SK-N-SH treated with all-trans-retinoic acid at 6 μM for 48 hours (cell line): Measurements from ENCODE around the gene COL6A5.

ENCODE experiments used
- ATAC-seq: fragments of 200-7000 bp; cut with Tn5 transposase; 3 replicates; pipeline ENCODE4 v1.9.1; 2020; ENCODE audit warnings: mild to moderate bottlenecking, moderate library complexity
- ARNTL ChIP-seq: fragments of 450-650 bp; formaldehyde crosslinking; IDR thresholded peaks from 2 replicates; pipeline ENCODE4 v1.5.0; 2020; ENCODE audit warnings: low read depth, mild to moderate bottlenecking, moderate library complexity, borderline replicate concordance
- BACH2 ChIP-seq: fragments of 250-450 bp; sonication (Bioruptor Pico); IDR thresholded peaks from 2 replicates; pipeline ENCODE4 v1.9.0; 2021; ENCODE audit warnings: mild to moderate bottlenecking, borderline replicate concordance
- CREB5 ChIP-seq: fragments of 250-450 bp; sonication (Bioruptor Pico); IDR thresholded peaks from 2 replicates; pipeline ENCODE4 v1.5.1; 2020; ENCODE audit warnings: low read depth, mild to moderate bottlenecking, moderate library complexity
- CSRNP3 ChIP-seq: fragments of 250-450 bp; sonication (Bioruptor Pico); IDR thresholded peaks from 2 replicates; pipeline ENCODE4 v1.5.1; 2021; ENCODE audit warnings: mild to moderate bottlenecking, moderate library complexity
- ESRRG ChIP-seq: fragments of 250-450 bp; sonication (Bioruptor Pico); IDR thresholded peaks from 2 replicates; pipeline ENCODE4 v1.6.1; 2021; ENCODE audit warnings: mild to moderate bottlenecking
- GLIS3 ChIP-seq: fragments of 250-450 bp; sonication (Bioruptor Pico); IDR thresholded peaks from 2 replicates; pipeline ENCODE4 v1.5.0; 2020; ENCODE audit warnings: mild to moderate bottlenecking, moderate library complexity
- ISL1 ChIP-seq: fragments of 250-450 bp; sonication (Bioruptor Pico); IDR thresholded peaks from 2 replicates; pipeline ENCODE4 v2.1.2; 2022; ENCODE audit warnings: mild to moderate bottlenecking, moderate library complexity
- OSR1 ChIP-seq: fragments of 250-450 bp; sonication (Bioruptor Pico); IDR thresholded peaks from 2 replicates; pipeline ENCODE4 v1.8.0; 2022; ENCODE audit warnings: moderate library complexity, mild to moderate bottlenecking, inconsistent platforms
- PATZ1 ChIP-seq: fragments of 250-450 bp; sonication (Bioruptor Pico); IDR thresholded peaks from 2 replicates; pipeline ENCODE4 v1.8.0; 2020; ENCODE audit warnings: mild to moderate bottlenecking, moderate library complexity, borderline replicate concordance
- POU6F1 ChIP-seq: fragments of 250-450 bp; sonication (Bioruptor Pico); IDR thresholded peaks from 2 replicates; pipeline ENCODE4 v1.8.0; 2021; ENCODE audit warnings: low read depth, mild to moderate bottlenecking, moderate library complexity, borderline replicate concordance
- PPARA ChIP-seq: fragments of 250-450 bp; sonication (Bioruptor Pico); IDR thresholded peaks from 2 replicates; pipeline ENCODE4 v1.5.0; 2020; ENCODE audit warnings: mild to moderate bottlenecking, borderline replicate concordance
- SNAI2 ChIP-seq: fragments of 250-450 bp; sonication (Bioruptor Pico); IDR thresholded peaks from 2 replicates; pipeline ENCODE4 v1.5.0; 2020; ENCODE audit warnings: mild to moderate bottlenecking, moderate library complexity
- TCF4 ChIP-seq: fragments of 250-450 bp; sonication (Bioruptor Pico); IDR thresholded peaks from 2 replicates; pipeline ENCODE4 v1.8.0; 2021; ENCODE audit warnings: mild to moderate bottlenecking, moderate library complexity, borderline replicate concordance
- TOX ChIP-seq: fragments of 250-450 bp; sonication (Bioruptor Pico); IDR thresholded peaks from 2 replicates; pipeline ENCODE4 v1.8.0; 2021; ENCODE audit warnings: mild to moderate bottlenecking, moderate library complexity, borderline replicate concordance
- TSHZ2 ChIP-seq: fragments of 250-450 bp; sonication (Bioruptor Pico); IDR thresholded peaks from 2 replicates; pipeline ENCODE4 v1.5.0; 2020; ENCODE audit warnings: mild to moderate bottlenecking, moderate library complexity
- ZC3H10 ChIP-seq: fragments of 250-450 bp; sonication (Bioruptor Pico); IDR thresholded peaks from 2 replicates; pipeline ENCODE4 v1.5.1; 2021; ENCODE audit warnings: mild to moderate bottlenecking, moderate library complexity
- ZFP3 ChIP-seq: fragments of 250-450 bp; sonication (Bioruptor Pico); IDR thresholded peaks from 2 replicates; pipeline ENCODE4 v1.5.0; 2020; ENCODE audit warnings: mild to moderate bottlenecking, moderate library complexity
- ZNF70 ChIP-seq: fragments of 450-650 bp; formaldehyde crosslinking; IDR thresholded peaks from 2 replicates; pipeline ENCODE4 v1.5.0; 2020; ENCODE audit warnings: mild to moderate bottlenecking, moderate library complexity

The COL6A5 gene

GRCh38 chr3:130414457-130414856 is 69.0 kb downstream of the COL6A5 start:
- no peak for TF ChIP-seq ZNF70 (CRISPR knock-in tag)
- no peak for TF ChIP-seq ESRRG
- no peak for TF ChIP-seq ISL1 (CRISPR knock-in tag)
- no peak for TF ChIP-seq PATZ1 (CRISPR knock-in tag)
- TF ChIP-seq BACH2 (CRISPR knock-in tag) = no peak
- TF ChIP-seq TSHZ2 (CRISPR knock-in tag) = no peak
- no peak for TF ChIP-seq OSR1 (CRISPR knock-in tag)
- no peak for TF ChIP-seq ARNTL
- no peak for TF ChIP-seq SNAI2
- TF ChIP-seq, all 23 proteins: peak for 0
- no peak for ATAC-seq

GRCh38 chr3:130420466-130420865 is 75.0 kb downstream of the COL6A5 start:
- ATAC-seq = no peak
- TF ChIP-seq ZC3H10 (CRISPR knock-in tag) = no peak
- no peak for TF ChIP-seq CSRNP3 (CRISPR knock-in tag)
- no peak for TF ChIP-seq GLIS3 (CRISPR knock-in tag)
- no peak for TF ChIP-seq PPARA (CRISPR knock-in tag)
- no peak for TF ChIP-seq SNAI2
- no peak for TF ChIP-seq TSHZ2 (CRISPR knock-in tag)
- TF ChIP-seq ZNF70 (CRISPR knock-in tag) = no peak

GRCh38 chr3:130423064-130423463 is 77.6 kb downstream of the COL6A5 start:
- ATAC-seq = no peak
- no peak for TF ChIP-seq ZFP3
- no peak for TF ChIP-seq SNAI2
- no peak for TF ChIP-seq POU6F1
- no peak for TF ChIP-seq TOX (CRISPR knock-in tag)
- TF ChIP-seq OSR1 (CRISPR knock-in tag) = no peak
- no peak for TF ChIP-seq ZC3H10 (CRISPR knock-in tag)
- no peak for TF ChIP-seq TCF4 (CRISPR knock-in tag)
- TF ChIP-seq CSRNP3 (CRISPR knock-in tag) = no peak
- TF ChIP-seq GLIS3 (CRISPR knock-in tag) = no peak
- TF ChIP-seq TSHZ2 (CRISPR knock-in tag) = no peak
- no peak for TF ChIP-seq ZNF70 (CRISPR knock-in tag)
- TF ChIP-seq CREB5 = no peak
- TF ChIP-seq, all 23 proteins: peak for 0
